Measurements from ENCODE around the gene CHD1L.
A peak's percentile ranks its signal among the peaks of the same experiment; 100 is the strongest.
"Not testable (repeated sequence)": the region's sequence is repeated elsewhere in the genome, so short reads cannot be mapped to it uniquely, and the experiment has no call there.

Gene CHD1L

DNA sequence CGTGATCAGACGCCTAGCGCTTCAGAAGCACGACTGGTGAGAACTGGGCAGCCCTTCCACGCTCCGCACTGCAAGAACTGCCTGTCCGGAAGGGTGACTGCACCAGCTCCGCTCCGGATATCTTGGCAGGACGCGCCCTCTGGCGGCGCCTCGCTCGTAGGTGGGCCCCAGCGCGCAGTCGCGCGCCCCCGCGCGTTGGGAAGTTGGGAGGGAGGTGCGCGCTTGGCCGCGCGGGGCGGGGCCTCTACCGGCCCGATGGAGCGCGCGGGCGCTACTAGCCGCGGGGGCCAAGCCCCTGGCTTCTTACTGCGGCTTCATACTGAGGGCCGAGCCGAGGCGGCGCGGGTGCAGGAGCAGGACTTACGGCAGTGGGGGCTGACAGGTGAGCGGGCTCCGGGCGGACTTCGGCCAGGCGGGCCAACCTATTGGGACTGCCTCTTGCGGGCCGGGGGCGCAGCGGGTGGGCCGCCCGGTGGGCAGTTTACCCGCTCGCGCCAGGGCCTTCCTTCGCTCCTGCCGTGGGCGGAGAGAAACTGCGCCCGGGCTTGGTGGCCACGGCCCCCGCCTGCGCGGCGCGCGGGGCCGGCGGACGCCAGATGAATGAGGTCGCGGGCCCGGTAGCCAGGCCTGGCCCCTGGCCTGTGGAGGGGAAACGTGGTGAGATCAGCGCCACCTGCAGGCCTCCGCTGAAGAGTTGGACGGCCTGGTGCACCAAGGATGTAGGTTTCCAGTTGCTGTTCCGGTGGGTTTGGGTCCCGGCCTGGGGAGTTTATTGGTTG lies at the start of gene CHD1L:
Gene CHD1L (plus strand): TSS at position 236 of the 779 bp plus-strand sequence. CDS start 20 bp downstream, at position 256.
- peak; percentile 85 for DNase-seq (ENCODE audit: low read depth)

GRCh38 chr1:147197324-147197723 lies 45.2 kb upstream of the CHD1L start:
- not testable (repeated sequence) for DNase-seq (ENCODE audit: low read depth)

DNA sequence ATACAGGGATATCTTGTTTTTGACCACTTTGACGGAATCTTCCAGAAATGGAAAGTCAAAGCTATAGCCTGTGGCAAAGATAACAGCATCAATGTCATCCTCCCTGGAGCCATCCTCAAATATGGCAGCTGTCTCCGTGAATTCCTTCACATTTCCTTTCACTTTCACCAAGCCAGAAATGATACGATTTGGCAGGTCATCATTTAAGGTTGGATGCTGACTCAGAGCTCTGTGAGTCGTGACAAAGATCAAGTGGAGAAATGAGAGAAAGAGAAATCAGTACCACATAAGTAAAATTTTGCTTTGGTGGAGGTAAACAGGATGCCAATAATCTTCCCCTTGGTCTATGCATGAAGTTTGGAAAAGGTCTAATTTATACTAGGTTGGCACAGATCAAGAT lies 41.2 kb upstream of the CHD1L start:
- no peak for DNase-seq (ENCODE audit: low read depth)

GRCh38 chr1:147201786-147202185 lies 40.7 kb upstream of the CHD1L start:
- DNase-seq (ENCODE audit: low read depth) = no peak

- DNase-seq (ENCODE audit: low read depth) = no peak
Measured at GRCh38 chr1:147202576-147202975, 39.9 kb upstream of the CHD1L start.

DNA sequence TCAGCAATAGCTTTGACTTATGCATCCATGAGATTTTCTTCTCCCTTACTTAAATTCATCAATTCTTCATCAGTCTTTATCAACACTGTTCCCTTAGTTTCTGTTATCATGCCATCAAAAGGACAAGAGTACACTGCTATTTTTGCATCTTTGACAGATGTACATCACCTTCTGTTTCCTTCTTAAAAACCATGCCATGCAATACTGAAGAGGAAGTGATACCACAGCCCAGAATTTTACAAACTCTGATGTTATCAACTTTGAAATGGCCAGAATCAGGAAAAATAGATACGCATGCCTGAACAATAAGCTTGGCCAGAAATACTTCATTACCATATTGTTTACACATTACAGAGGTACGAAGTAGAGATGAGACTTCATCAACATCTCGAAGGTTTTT lies 38.4 kb upstream of the CHD1L start:
- DNase-seq (ENCODE audit: low read depth) = no peak

DNA sequence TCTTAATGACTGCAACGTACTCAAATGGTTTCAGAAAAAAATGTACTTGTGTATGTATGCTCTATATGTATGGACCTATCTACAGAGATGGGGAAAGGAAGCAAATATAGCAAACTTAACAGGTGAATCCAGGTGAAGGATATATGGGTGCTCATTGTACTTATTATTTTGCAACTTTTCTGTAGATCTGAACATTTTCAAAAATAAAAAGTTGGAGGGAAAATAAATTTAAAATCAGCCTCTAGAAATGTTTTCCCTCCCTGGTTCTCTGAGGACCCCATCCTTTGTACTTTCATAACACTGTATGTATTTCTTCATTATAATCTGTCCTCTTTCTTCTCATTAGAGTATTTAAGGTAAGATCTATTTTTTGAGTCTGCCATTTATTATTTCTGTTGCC lies 35.3 kb upstream of the CHD1L start:
- DNase-seq (ENCODE audit: low read depth) = no peak

DNA sequence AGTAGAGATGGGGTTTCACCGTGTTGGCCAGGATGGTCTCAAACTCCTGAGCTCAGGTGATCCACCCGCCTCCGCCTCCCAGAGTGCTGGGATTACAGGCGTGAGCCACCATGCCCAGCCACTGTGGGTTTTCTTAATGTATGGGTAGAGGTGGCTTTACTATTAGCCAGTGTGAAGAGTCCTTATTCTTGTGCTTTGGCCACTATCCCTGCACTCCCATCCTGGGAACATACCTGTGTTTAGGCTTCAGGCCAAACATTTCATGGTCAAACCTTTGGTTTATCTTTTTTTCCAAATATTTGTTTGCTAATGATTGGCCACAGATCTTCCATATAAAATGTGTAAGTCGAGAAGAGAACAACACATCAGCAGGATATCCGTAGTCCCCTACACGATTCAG lies 33.9 kb upstream of the CHD1L start:
- no peak for DNase-seq (ENCODE audit: low read depth)

DNA sequence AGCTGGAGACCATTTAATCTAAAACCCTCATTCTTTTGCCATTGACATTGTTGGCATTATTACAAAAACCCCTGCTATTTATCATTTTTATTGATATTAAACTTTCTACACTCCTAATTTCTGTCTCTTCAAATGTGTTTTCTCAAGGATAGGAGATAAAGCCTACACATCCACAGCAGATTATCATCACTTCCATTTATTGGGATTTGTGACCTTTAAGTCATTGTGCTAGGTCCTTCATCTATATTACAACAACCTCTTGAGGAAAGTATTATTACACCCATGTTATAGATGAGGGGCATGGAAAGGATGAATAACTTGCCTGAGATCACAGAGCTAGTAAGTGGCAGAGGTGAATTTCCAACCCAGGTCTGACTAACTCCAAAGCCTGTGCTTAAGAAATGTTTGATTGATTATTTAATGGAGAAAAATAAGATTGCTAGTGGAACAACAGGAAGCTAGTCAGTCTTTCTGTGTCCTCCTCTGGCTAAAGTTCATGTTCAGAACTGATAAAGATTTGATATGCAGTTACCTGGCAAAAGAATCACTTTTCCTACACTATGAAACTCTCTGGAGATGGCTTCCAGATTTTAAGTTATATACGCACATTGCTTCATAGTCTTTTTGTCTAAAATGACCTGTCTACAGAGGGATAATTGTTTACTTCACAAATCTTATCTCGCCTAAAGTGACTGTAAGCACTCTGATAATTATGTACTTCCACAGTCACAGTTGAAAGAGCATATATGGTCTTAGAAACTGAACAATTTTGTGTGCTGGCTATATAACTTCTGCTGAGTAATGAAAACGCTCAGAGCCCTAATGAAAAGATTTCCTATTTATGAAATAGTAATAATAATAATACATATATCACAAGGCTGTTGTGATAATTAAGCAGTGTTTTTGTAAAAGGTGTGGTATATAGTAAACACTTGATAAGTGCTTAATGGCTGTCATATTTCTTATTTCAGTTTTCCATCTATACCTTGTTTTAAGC lies 32.4 kb upstream of the CHD1L start:
- no peak for DNase-seq (ENCODE audit: low read depth)

- DNase-seq (ENCODE audit: low read depth) = no peak
Measured at GRCh38 chr1:147210987-147211386, 31.5 kb upstream of the CHD1L start.

- no peak for DNase-seq (ENCODE audit: low read depth)
Measured at GRCh38 chr1:147211577-147211976, 30.9 kb upstream of the CHD1L start.

DNA sequence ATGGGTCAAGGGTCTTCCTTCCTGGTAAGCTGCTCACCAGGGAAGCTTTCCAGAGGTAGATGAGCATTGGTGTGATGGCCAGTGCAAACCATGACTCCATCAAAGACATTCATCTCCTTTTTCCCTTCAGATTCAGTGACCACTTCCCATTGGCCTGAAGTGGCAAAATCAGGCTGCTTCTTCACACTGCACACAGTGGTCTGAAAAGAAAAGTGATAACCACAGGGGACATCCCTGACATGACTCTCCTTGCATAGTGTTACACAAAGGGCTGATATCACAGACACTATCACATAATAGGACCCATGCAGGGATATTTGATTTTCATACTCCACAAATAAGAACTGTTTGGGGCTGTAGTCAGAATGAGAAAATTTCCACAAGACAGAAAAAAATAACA lies 29.2 kb upstream of the CHD1L start:
- no peak for DNase-seq (ENCODE audit: low read depth)

- no peak for DNase-seq (ENCODE audit: low read depth)
Measured at GRCh38 chr1:147214325-147214724, 28.2 kb upstream of the CHD1L start.

GRCh38 chr1:147214842-147215539 lies 27.5 kb upstream of the CHD1L start:
- no peak for DNase-seq (ENCODE audit: low read depth)

DNA sequence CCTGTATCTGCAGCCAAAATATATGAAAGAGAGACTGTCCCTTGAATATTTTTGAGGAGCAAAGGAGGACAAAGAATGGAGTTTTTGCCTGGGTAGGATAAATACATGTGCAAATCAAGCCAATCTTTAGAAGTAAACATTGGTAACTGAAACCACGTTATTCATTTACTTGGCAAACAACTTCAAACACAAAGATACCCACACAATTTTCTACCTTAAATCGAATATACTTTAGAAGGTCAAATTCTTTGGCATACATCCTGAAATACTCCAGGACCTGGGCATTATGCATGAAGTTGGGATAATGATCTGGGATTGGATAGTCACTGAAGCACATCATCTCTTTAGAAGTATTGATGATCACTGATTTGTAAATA lies 27.0 kb upstream of the CHD1L start:
- DNase-seq (ENCODE audit: low read depth) = no peak

DNA sequence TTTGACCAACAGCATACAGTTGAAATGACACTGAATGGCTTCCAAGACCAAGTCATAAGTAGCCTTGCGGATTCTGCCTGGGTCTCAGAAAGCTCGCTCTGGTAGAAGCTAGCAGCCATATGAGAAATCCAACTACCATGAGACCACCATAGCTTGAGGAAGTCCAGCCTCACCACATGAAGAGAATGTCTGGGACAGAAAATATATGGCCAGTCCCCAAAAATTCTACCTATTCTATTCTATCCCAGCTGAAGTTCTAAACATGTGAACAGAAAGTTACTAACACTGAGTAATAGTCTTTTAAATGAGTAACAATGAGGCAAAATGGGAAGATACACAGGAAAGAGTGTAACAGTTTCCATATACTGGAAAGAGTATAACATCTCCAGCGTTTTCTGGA lies 26.4 kb upstream of the CHD1L start:
- DNase-seq (ENCODE audit: low read depth) = no peak

DNA sequence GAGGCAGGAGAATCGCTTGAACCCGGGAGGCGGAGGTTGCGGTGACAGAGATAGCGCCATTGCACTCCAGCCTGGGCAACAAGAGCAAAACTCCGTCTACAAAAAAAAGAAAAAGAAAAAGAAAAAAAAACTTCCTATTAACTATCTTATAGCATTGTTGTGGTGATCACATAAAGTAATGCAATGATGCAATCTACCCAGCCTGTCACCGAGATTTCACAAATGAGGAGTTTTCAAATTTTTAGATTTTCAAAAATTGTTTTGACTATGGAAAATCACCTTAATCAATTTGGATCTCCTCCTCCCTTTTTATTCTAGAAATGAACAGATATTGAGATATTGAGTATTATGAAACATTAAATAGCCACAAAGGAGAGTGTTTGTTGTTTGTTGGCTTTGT lies 25.3 kb upstream of the CHD1L start:
- DNase-seq (ENCODE audit: low read depth) = no peak

- no peak for DNase-seq (ENCODE audit: low read depth)
Measured at GRCh38 chr1:147218606-147219005, 23.9 kb upstream of the CHD1L start.

- DNase-seq (ENCODE audit: low read depth) = no peak
Measured at GRCh38 chr1:147223740-147224615, 18.5 kb upstream of the CHD1L start.

DNA sequence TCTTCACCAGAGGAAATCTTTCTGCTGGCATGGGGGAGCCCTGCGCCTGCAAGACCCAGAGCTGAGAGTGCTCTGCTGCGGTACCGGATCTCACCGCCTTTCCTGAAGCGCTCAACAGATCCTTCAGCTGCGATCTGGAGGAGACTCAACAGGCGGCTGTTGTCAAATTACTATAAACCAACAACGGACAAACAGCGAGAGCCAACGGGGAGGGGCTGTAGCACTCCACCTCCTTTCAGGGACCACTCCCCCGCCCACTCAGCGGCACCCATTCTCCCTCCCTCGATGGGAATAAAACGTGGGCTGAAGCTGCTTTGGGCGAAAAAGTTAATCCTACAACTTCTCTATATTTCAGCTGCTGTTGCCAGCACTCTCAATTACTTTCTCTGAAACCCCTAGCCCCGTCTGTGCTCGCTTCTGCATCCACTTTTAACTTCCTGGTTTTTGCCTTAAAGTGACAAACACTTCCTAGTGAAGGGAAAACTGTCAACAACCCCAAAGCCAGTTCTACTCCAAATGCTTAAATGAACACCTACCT lies 17.2 kb upstream of the CHD1L start, which contains the start of gene FMO5:
Gene FMO5 (minus strand): TSS at position 147 of the 538 bp plus-strand sequence. CDS start 310 bp downstream, outside the sequence.
- DNase-seq (ENCODE audit: low read depth) = peak; percentile 15

- DNase-seq (ENCODE audit: low read depth) = not testable (repeated sequence)
Measured at GRCh38 chr1:147231032-147231431, 11.5 kb upstream of the CHD1L start.

Measured in stimulated activated CD8-positive, alpha-beta memory T cell treated with anti-CD3 and anti-CD28 coated beads, Interleukin-15, amount 100 ng/mL, for 1 hour (primary cell).